Muscle of leg (tissue), 11 donors: ENCODE data around the gene MYOCOS. TPM values are rescaled to one million over a fixed set of nuclear protein-coding genes. Genes with fewer than 3 reads are reported as not detected.
"Not testable (repeated sequence)": the region's sequence is repeated elsewhere in the genome, so short reads cannot be mapped to it uniquely, and the experiment has no call there.

Experiments used
- DNase-seq: peaks from one replicate; pipeline ENCODE4 v3.0.0; 2013
- H3K27ac ChIP-seq: one replicate; pipeline ENCODE4 v1.5.1; 2013; ENCODE audit warnings: mild to moderate bottlenecking, low read length, control low read depth
- H3K27me3 ChIP-seq: one replicate; pipeline ENCODE4 v1.6.1; 2013; ENCODE audit warnings: low read length; ENCODE audit not compliant: control insufficient read depth, insufficient read depth
- H3K36me3 ChIP-seq: one replicate; pipeline ENCODE4 v1.6.1; 2013; ENCODE audit warnings: low read length; ENCODE audit not compliant: control insufficient read depth, insufficient read depth
- H3K4me1 ChIP-seq: one replicate; pipeline ENCODE4 v1.6.1; 2013; ENCODE audit warnings: low read length; ENCODE audit not compliant: control insufficient read depth, insufficient read depth
- H3K4me3 ChIP-seq: one replicate; pipeline ENCODE4 v1.5.1; 2013; ENCODE audit warnings: low read length, control low read depth
- H3K9me3 ChIP-seq: replicated peaks from 2 replicates; pipeline ENCODE4 v1.6.1; 2013; ENCODE audit warnings: low read depth, low read length; ENCODE audit not compliant: control insufficient read depth
- WGBS: methylation state at CpG from one replicate; pipeline ENCODE4 v1.1.5; 2013; ENCODE audit warnings: missing lambda C conversion rate; ENCODE audit not compliant: insufficient coverage; 5-methylcytosine and 5-hydroxymethylcytosine counted together
- polyA plus RNA-seq, 8 donors: library from polyadenylated mRNA; unstranded; fragments of 120-200 nt; gene quantifications; one replicate each; pipeline versions ENCODE4 v1.2.1 to v1.2.3, GENCODE V29; 2013; ENCODE audit warnings: inconsistent platforms in 1 of 8, low replicate concordance in 1 of 8; ENCODE audit not compliant: insufficient read length in 8 of 8, insufficient read depth in 1 of 8
- total RNA-seq: library from RNA; stranded (reverse); fragments of 120-200 nt; gene quantifications from one replicate; pipeline ENCODE4 v1.2.4, GENCODE V29; 2013

The MYOCOS gene
- total and polyA plus RNA-seq, 9 donors, result 0.14 to 0.16 TPM; not detected in 7

DNA sequence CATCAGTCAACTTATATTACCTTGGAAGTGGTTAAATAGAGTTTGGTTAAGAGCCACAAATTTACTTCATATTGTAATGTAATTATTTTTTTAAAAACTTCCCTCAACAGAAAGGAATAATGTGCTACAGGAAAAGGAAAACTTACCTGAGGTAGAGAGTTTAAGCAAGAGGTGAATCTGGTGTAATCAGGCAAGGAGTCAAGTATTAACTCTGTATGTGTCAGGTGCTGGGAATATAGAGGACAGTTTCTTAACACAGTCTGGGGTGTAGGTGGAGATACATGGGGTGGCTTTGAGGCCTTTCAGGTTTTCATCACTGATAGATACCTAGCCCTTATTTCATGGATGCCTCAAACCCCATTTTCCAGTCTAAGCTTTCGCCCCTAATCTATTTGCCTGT, 25.9 kb upstream of the MYOCOS start:
- no peaks in the 10 kb centered on the region for H3K9me3 ChIP-seq
- no CpG with 5 or more reads among the region's 1 CpG for WGBS
- no peak overlapping the region for H3K4me3 ChIP-seq
- H3K36me3 ChIP-seq, result peaks cover 21% of the 10 kb centered on the region
- no peaks in the 10 kb centered on the region for H3K27me3 ChIP-seq
- no peaks in the 10 kb centered on the region for H3K4me1 ChIP-seq
- no peak for DNase-seq
- H3K27ac ChIP-seq, result no peak overlapping the region

DNA sequence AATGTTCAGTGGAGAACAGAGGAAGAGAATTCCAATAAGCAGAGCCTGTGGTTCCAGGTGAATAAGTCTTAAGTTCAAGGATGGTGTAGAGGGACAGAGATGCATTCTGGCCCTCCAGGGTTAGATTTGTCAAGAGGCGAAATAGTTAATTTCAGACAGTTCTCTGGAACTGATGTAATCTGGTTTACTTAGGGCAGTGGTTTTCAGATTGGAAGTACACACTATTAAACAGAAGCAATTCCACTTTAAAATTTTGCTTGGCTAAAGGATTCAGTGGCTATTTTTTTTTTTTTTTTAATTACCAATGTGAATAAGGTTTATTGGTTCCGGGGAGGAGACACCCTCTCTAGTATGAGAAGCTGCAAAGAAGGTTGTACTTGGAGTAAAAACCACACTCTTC, 25.3 kb upstream of the MYOCOS start:
- Histone ChIP-seq H3K9me3 (no peaks in the 10 kb centered on the region), H3K4me1 (no peaks in the 10 kb centered on the region), H3K36me3 (peaks cover 15% of the 10 kb centered on the region), H3K27me3 (no peaks in the 10 kb centered on the region), H3K27ac (no peak overlapping the region), H3K4me3 (no peak overlapping the region)
- WGBS, result no CpG with 5 or more reads among the region's 2 CpGs
- DNase-seq, result no peak

GRCh38 chr1:171597203-171597602, 24.8 kb upstream of the MYOCOS start:
- H3K36me3 ChIP-seq, result peaks cover 11% of the 10 kb centered on the region
- no CpG with 5 or more reads among the region's 1 CpG for WGBS
- no peak overlapping the region for H3K27ac ChIP-seq
- H3K27me3 ChIP-seq, result no peaks in the 10 kb centered on the region
- no peaks in the 10 kb centered on the region for H3K9me3 ChIP-seq
- H3K4me3 ChIP-seq, result no peak overlapping the region
- H3K4me1 ChIP-seq, result no peaks in the 10 kb centered on the region
- no peak for DNase-seq

GRCh38 chr1:171600310-171600709, 21.7 kb upstream of the MYOCOS start:
- not testable (repeated sequence) for H3K4me1 ChIP-seq, H3K4me3 ChIP-seq, H3K27me3 ChIP-seq, H3K36me3 ChIP-seq, DNase-seq, H3K9me3 ChIP-seq, H3K27ac ChIP-seq
- WGBS, result no CpG with 5 or more reads among the region's 2 CpGs

GRCh38 chr1:171600862-171601261, 21.2 kb upstream of the MYOCOS start:
- Histone ChIP-seq H3K4me1 (no peaks in the 10 kb centered on the region), H3K9me3 (no peaks in the 10 kb centered on the region), H3K4me3 (no peak overlapping the region), H3K27ac (no peak overlapping the region), H3K27me3 (no peaks in the 10 kb centered on the region), H3K36me3 (peaks cover 3% of the 10 kb centered on the region)
- 91% methylated on average over 13 of the region's 13 CpGs for WGBS
- DNase-seq, result no peak

- H3K27me3 ChIP-seq, H3K4me3 ChIP-seq, DNase-seq, H3K27ac ChIP-seq, H3K9me3 ChIP-seq, H3K36me3 ChIP-seq, H3K4me1 ChIP-seq: not testable (repeated sequence)
- WGBS, result 50% methylated on average over 1 of the region's 6 CpGs
Observed at GRCh38 chr1:171603042-171603441, 19.0 kb upstream of the MYOCOS start.

DNA sequence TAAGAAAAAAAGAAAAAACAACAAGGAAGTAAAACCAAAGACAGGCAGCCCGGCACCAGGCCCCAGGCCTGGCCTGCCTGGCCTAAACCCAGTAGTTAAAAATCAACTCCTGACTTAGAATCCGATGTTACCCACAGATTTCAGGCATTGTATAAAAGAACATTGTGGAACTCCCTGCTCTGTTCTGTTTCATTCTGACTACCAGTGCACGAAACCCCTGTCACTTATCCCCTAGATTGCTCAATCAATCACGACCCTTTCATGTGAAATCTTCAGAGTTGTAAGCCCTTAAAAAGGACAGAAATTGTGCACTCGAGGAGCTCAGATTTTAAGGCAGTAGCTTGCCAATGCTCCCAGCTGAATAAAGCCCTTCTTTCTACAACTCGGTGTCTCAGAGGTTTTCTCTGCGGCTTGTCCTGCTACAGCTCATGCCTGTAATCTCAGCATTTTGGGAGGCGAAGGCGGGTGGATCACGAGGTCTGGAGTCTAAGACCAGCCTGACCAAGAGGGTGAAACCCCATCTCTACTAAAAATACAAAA, 15.6 kb upstream of the MYOCOS start:
- Histone ChIP-seq H3K27ac (no peak overlapping the region), H3K4me1 (no peaks in the 10 kb centered on the region), H3K9me3 (no peaks in the 10 kb centered on the region), H3K4me3 (no peak overlapping the region), H3K36me3 (no peaks in the 10 kb centered on the region), H3K27me3 (no peaks in the 10 kb centered on the region)
- 81% methylated on average over 5 of the region's 10 CpGs for WGBS
- no peak for DNase-seq

- 86% methylated on average over 1 of the region's 2 CpGs for WGBS
- Histone ChIP-seq H3K27me3 (no peaks in the 10 kb centered on the region), H3K4me3 (no peak overlapping the region), H3K4me1 (no peaks in the 10 kb centered on the region), H3K36me3 (no peaks in the 10 kb centered on the region), H3K27ac (no peak overlapping the region), H3K9me3 (no peaks in the 10 kb centered on the region)
- no peak for DNase-seq
Observed at GRCh38 chr1:171610385-171610784, 11.7 kb upstream of the MYOCOS start.

DNA sequence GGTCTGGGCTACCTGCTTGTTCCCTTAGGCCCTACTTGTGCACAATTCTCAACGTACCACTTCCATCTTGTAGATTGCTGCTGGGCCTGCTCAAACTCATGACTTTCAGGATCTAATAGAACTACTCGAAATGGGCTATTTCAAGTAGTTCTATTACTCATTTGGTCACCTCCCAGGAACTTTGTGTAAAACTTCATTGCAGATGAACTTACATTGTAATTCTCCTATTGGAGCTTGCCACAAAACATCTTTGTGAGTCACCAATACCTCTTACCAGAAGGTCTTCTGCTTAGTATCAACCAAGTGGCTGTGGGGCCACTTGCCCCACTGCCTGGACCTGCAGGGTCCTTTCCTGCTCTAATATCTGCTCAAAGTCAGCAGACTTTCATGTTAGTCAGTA, 10.7 kb upstream of the MYOCOS start:
- Histone ChIP-seq H3K27ac (no peak overlapping the region), H3K9me3 (no peaks in the 10 kb centered on the region), H3K36me3 (no peaks in the 10 kb centered on the region), H3K27me3 (no peaks in the 10 kb centered on the region), H3K4me1 (no peaks in the 10 kb centered on the region), H3K4me3 (no peak overlapping the region)
- WGBS, result 83% methylated on average over 2 of the region's 2 CpGs
- DNase-seq, result no peak

GRCh38 chr1:171613282-171613681, 8.8 kb upstream of the MYOCOS start:
- H3K9me3 ChIP-seq, result no peaks in the 10 kb centered on the region
- 100% methylated on average over 1 of the region's 1 CpG for WGBS
- no peak overlapping the region for H3K4me3 ChIP-seq
- H3K4me1 ChIP-seq, result no peaks in the 10 kb centered on the region
- no peak for DNase-seq
- no peak overlapping the region for H3K27ac ChIP-seq
- H3K27me3 ChIP-seq, result no peaks in the 10 kb centered on the region
- H3K36me3 ChIP-seq, result no peaks in the 10 kb centered on the region
